SK-N-MC (cell line): ENCODE results near the gene SOCS1.

Experiments
- EZH2 ChIP-seq: fragments of 200-600 bp; sonication (generic); IDR thresholded peaks from one replicate; pipeline ENCODE4 v1.6.1; 2017; ENCODE audit warnings: antibody characterized with exemption
- POLR2AphosphoS5 ChIP-seq: IDR thresholded peaks from 2 replicates; pipeline ENCODE4 v1.6.1; 2012; ENCODE audit warnings: mild to moderate bottlenecking, low read depth, low read length, borderline replicate concordance

- no peak for TF ChIP-seq EZH2
- TF ChIP-seq POLR2AphosphoS5, result no peak
These were observed 9.1 kb upstream of the SOCS1 start for GRCh38 chr16:11265124-11265523.
